Fibroblast of pulmonary artery (primary cell): ENCODE results near the gene LUC7L.

Experiments
- DNase-seq: peaks from one replicate; pipeline ENCODE4 v3.0.0-alpha.2; 2010; ENCODE audit warnings: low read depth
- H3K4me3 ChIP-seq: replicated peaks from 2 replicates; pipeline ENCODE4 v1.5.1; 2011; ENCODE audit warnings: low read depth, mild to moderate bottlenecking, control low read depth, low read length, moderate library complexity
- TF ChIP-seq, protein P1 (sequence below): IDR thresholded peaks from 2 replicates; pipeline ENCODE4 v1.5.1; 2011; ENCODE audit warnings: mild to moderate bottlenecking, control low read depth, low read length, inconsistent platforms; ENCODE audit errors: missing control alignments

The LUC7L gene

DNA sequence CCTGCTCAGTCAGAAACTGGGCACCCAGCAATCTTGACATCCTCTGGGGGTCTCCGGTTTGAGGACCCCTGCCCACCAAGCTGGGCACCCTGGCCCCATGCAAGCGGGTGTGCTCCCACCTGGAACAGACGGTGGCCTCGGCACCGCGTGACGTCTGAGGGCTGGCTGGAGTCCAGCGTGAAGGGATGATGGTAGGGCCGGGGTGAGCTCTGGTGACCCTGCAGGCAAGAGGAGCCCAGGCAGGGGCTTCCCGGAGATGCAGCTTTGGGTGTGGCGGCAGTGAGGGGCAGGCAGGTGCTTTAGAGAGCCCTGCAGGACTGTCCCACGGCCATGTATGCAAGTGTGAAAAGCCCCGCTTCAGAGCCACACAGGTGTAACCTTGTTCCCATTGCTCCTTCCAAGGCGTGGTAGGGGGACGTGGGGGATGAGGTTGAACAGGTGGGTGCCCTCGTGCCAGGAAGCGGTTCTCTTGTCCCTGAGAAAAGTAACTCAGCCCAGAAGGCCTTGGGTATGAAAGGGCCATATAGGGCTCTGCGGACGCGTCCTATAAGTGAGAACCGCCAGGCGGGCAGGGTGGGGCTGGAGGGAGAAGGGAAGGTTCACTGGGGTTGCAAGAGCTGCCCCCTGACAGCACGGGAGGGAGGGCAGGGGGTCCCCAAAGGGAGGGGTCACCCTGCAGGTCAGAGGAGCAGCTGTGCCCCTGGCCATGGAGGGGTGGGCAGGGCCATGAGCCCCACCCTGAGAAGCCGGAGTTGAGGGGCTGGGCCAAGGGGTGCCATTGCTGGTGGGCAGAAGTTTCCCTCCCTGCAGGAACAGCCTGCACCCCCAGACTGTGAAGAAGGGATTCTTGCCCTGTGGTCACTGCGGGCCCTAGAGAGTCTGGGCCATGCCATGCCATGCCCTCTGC, 37.3 kb upstream of the LUC7L start:
- TF ChIP-seq, protein P1, sequence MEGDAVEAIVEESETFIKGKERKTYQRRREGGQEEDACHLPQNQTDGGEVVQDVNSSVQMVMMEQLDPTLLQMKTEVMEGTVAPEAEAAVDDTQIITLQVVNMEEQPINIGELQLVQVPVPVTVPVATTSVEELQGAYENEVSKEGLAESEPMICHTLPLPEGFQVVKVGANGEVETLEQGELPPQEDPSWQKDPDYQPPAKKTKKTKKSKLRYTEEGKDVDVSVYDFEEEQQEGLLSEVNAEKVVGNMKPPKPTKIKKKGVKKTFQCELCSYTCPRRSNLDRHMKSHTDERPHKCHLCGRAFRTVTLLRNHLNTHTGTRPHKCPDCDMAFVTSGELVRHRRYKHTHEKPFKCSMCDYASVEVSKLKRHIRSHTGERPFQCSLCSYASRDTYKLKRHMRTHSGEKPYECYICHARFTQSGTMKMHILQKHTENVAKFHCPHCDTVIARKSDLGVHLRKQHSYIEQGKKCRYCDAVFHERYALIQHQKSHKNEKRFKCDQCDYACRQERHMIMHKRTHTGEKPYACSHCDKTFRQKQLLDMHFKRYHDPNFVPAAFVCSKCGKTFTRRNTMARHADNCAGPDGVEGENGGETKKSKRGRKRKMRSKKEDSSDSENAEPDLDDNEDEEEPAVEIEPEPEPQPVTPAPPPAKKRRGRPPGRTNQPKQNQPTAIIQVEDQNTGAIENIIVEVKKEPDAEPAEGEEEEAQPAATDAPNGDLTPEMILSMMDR: no peak
- no peak for DNase-seq
- no peak overlapping the region for H3K4me3 ChIP-seq

DNA sequence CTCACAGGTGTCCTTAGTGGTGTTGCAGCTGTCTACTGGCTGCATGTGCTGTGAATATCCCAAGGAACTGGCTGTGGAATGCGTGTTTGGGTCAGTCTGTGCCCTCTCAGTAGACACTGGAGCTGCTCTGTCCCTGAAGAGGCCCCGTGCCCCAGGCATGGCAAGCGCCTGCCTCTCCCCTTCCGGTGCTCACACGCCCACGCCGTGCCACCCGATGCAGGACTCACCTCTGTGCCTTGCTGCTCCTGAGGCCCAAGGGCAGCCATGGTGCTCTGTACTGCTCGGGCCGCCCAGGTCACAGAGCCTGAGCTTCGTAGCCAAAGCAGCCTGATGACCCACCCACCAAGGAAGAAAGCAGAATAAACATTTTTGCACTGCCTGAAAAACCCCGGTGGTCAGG, 36.5 kb upstream of the LUC7L start:
- no peak for DNase-seq
- TF ChIP-seq, protein P1: no peak
- H3K4me3 ChIP-seq: no peak overlapping the region

DNA sequence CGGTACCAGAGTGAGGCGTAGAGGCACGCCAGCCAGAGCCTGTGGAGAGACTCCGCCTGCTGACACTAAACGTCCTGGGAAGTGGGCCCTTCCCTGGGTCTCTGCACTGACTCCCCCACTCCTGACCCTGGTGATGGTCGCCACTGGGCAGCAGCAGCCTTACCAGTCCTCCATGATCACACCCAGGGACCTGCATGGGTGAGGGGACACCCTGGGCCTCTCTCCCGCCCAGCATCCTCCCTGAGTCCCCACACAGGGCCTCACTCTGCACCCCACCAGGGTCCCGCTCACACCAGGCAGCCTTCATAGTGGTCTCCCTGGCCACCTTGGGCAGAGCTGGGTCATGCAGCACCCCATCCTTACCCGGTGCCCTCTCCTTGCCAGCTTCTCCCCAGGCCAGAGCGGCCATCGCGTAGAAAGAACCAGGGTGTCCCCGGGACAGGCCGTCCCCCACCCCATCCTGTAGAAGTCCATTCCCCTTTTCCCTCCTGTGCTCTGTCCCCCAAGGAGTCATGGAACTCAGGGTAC, 35.8 kb upstream of the LUC7L start:
- DNase-seq: no peak
- H3K4me3 ChIP-seq: no peak overlapping the region

DNA sequence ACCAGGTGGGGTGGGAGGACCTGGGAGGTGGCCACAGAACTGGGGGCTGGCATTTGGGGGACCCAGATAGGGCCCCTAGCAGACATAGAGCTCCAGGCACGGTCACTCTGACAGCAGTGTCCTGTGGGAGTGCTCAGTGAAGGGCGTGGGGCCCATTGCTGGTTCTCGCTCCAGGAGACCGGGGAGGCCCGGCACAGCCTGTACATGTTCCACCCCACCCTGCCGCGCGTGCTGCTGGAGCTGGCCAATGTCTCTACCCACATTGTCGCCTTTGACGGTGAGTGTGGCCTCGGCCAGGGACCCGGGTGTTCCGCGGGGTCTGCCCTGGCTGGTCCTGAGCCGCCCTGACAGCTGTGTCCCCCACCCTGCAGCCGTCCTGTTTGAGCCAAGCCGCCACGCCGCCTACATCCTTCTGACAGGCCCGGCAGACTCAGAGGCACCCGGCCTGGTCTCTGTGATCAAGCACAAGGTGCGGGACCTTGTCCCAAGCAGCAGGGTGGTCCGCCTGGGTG, 35.2 kb upstream of the LUC7L start:
- DNase-seq: no peak
- no peak overlapping the region for H3K4me3 ChIP-seq
- TF ChIP-seq, protein P1: no peak

More for the DNA sequence above, 35.8 kb upstream of the LUC7L start:
- TF ChIP-seq, protein P1: no peak

DNA sequence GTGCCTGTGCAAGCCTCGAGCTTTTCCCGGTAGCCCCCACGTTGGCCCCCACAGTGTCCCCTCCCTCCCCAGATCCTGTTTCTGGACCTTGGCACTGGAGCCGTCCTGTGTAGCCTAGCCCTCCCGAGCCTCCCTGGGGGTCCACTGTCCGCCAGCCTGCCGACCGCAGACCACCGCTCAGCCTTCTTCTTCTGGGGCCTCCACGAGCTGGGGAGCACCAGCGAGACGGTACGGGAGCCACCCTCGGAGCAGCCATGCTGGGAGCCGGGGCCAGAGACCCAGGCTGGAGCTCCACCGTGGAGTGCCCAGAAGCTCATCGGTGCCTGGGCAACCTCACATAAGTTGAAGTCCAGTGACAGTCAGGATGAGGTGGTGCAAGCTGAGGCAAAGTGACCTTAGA, 34.7 kb upstream of the LUC7L start:
- no peak for DNase-seq
- H3K4me3 ChIP-seq: no peak overlapping the region
- TF ChIP-seq, protein P1: no peak

DNA sequence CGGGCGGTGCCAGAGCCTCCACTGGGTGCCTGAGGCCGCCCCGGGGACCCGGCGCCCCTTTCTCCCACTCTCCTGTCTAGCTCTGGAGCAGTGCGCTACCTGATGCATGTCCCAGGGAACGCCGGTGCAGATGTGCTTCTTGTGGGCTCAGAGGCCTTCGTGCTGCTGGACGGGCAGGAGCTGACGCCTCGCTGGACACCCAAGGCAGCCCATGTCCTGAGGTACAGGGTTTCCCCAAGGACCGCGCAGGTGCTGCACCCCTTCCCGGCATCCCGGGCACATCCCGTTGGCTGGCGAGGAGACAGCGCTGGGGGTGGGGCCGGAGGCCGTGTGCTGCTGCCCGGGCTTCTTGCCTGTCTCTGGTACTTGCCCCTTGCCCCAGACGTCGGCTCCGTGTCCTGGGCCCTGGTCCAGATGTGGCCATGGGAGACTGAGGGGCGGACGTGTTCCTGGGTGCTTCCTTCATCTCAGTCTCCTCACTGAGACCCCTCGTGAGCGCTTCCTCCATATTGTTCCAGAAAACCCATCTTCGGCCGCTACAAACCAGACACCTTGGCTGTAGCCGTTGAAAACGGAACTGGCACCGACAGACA, 34.0 kb upstream of the LUC7L start:
- no peak for DNase-seq
- TF ChIP-seq, protein P1: no peak
- H3K4me3 ChIP-seq: no peak overlapping the region
